ENCODE measurements around the gene NBDY. TPM values are rescaled to one million over a fixed set of nuclear protein-coding genes. Genes with fewer than 3 reads are reported as not detected.

Gene NBDY
- total RNA-seq, 2 donors from 2014 or later: 64.2 to 83.5 TPM

DNA sequence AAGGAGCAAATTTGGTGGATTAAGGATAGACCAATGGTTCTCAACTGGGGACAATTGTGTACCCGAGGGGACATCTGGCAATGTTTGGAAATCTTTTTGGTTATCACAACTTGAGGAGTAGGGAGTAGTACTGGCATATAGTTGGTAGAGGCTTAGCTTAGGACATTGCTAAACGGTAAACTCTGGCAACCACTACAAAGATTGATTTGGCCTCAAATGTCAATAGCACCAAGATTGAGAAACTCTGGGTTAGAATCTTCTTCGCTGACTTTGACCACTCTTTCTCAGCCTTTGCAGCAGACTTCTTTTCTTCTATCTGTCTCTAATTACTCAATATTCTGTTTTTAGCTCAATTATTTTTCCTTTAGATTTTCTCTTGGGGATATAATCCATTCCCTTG is 1.5 kb upstream of the NBDY start:
- no peak overlapping the region for H3K4me3 Mint-ChIP-seq
- TF ChIP-seq, protein P1, sequence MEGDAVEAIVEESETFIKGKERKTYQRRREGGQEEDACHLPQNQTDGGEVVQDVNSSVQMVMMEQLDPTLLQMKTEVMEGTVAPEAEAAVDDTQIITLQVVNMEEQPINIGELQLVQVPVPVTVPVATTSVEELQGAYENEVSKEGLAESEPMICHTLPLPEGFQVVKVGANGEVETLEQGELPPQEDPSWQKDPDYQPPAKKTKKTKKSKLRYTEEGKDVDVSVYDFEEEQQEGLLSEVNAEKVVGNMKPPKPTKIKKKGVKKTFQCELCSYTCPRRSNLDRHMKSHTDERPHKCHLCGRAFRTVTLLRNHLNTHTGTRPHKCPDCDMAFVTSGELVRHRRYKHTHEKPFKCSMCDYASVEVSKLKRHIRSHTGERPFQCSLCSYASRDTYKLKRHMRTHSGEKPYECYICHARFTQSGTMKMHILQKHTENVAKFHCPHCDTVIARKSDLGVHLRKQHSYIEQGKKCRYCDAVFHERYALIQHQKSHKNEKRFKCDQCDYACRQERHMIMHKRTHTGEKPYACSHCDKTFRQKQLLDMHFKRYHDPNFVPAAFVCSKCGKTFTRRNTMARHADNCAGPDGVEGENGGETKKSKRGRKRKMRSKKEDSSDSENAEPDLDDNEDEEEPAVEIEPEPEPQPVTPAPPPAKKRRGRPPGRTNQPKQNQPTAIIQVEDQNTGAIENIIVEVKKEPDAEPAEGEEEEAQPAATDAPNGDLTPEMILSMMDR (conservative IDR thresholded peaks at IDR 0.05): no peak

DNA sequence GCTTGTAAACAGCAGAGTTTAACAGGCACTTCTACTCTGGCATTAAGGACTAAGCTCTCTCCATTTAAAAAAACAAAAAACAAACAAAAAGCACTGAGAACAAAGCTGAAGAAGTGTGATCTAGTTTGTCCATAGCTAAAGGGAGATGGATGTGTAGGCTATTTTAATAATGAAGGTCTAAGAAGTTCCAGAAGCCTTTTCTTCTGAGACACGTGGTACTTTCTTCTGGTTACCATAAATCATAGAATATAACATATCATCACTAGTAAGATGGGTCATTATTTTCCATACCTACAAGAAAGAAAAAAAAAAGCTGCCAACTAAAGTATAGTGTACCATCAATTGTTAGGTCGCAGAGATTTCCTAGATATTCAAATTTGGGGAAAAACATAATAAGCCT is 722 bp upstream of the NBDY start:
- TF ChIP-seq, protein P1 (conservative IDR thresholded peaks at IDR 0.05): no peak
- H3K4me1 Mint-ChIP-seq: no peaks in the 10 kb centered on the region
- no peak for DNase-seq
- Histone ChIP-seq H3K9ac (ENCODE audit: extremely low read depth, low read length, poor library complexity, severe bottlenecking) (no peak overlapping the region), H3K27ac (ENCODE audit: low read depth, low read length) (no peak overlapping the region), H3K4me3 (ENCODE audit: low read length) (peak overlapping the region; percentile 89), H3K36me3 (ENCODE audit: control insufficient read depth, insufficient read depth, low read length) (no peaks in the 10 kb centered on the region), H3K9me3 (ENCODE audit: control insufficient read depth, low read length) (no peaks in the 10 kb centered on the region), H3K4me1 (ENCODE audit: control insufficient read depth, insufficient read depth, low read length) (no peaks in the 10 kb centered on the region), H3K27me3 (ENCODE audit: control insufficient read depth, insufficient read depth, low read length, poor library complexity, severe bottlenecking) (no peaks in the 10 kb centered on the region)
- peaks cover 2% of the 10 kb centered on the region for H3K36me3 Mint-ChIP-seq (ENCODE audit: low read depth)
- H3K9me3 Mint-ChIP-seq: peaks cover 34% of the 10 kb centered on the region
- no CpG with 5 or more reads among the region's 2 CpGs for WGBS, 2 experiments (ENCODE audit: insufficient coverage in 1 of 2, insufficient read length in 1 of 2)
- H3K4me3 Mint-ChIP-seq: peak overlapping the region; percentile 85
- H3K27ac Mint-ChIP-seq: no peak overlapping the region
- no peaks in the 10 kb centered on the region for H3K27me3 Mint-ChIP-seq (ENCODE audit: insufficient read depth)

More for the DNA sequence above, 1.5 kb upstream of the NBDY start:
- H3K4me3 ChIP-seq (ENCODE audit: low read length): no peak overlapping the region
- Mint-ChIP-seq H3K4me1 (no peaks in the 10 kb centered on the region), H3K9me3 (peaks cover 40% of the 10 kb centered on the region), H3K36me3 (ENCODE audit: low read depth) (peaks cover 2% of the 10 kb centered on the region), H3K27ac (no peak overlapping the region), H3K27me3 (ENCODE audit: insufficient read depth) (no peaks in the 10 kb centered on the region)
- no peak overlapping the region for H3K9ac ChIP-seq (ENCODE audit: extremely low read depth, low read length, poor library complexity, severe bottlenecking)
- H3K27me3 ChIP-seq (ENCODE audit: control insufficient read depth, insufficient read depth, low read length, poor library complexity, severe bottlenecking): no peaks in the 10 kb centered on the region
- H3K9me3 ChIP-seq (ENCODE audit: control insufficient read depth, low read length): no peaks in the 10 kb centered on the region
- 90 to 93% methylated on average over 2 to 3 of the region's 3 CpGs for WGBS, 2 experiments (ENCODE audit: insufficient coverage in 1 of 2, insufficient read length in 1 of 2)
- no peak for DNase-seq
- H3K36me3 ChIP-seq (ENCODE audit: control insufficient read depth, insufficient read depth, low read length): no peaks in the 10 kb centered on the region
- H3K27ac ChIP-seq (ENCODE audit: low read depth, low read length): no peak overlapping the region
- H3K4me1 ChIP-seq (ENCODE audit: control insufficient read depth, insufficient read depth, low read length): no peaks in the 10 kb centered on the region

DNA sequence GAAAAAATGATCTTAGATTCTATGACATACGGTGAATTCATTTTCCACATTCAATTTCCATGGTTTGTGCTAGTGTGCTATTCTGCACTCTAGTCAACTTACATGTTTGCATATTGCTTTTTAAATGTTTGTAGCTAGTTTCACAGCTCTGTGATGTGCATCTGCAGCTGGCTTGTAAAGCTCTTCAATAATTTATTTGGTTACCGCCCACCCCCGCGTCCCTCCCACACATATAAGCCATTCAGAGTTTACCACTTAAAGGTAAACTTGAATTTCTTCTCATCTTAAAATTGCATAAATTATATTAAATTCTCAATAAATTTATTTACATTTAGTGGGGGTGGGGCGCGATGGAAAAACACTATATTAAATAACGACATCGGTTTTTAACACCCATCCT is 291 bp upstream of the NBDY start:
- Mint-ChIP-seq H3K27me3 (ENCODE audit: insufficient read depth) (no peaks in the 10 kb centered on the region), H3K27ac (no peak overlapping the region), H3K9me3 (peaks cover 30% of the 10 kb centered on the region), H3K4me3 (peak overlapping the region; percentile 85), H3K4me1 (no peaks in the 10 kb centered on the region), H3K36me3 (ENCODE audit: low read depth) (peaks cover 5% of the 10 kb centered on the region)
- DNase-seq: no peak
- H3K9ac ChIP-seq (ENCODE audit: extremely low read depth, low read length, poor library complexity, severe bottlenecking): no peak overlapping the region
- H3K4me3 ChIP-seq (ENCODE audit: low read length): peak overlapping the region; percentile 89
- no peaks in the 10 kb centered on the region for H3K9me3 ChIP-seq (ENCODE audit: control insufficient read depth, low read length)
- no peaks in the 10 kb centered on the region for H3K4me1 ChIP-seq (ENCODE audit: control insufficient read depth, insufficient read depth, low read length)
- peaks cover 2% of the 10 kb centered on the region for H3K36me3 ChIP-seq (ENCODE audit: control insufficient read depth, insufficient read depth, low read length)
- TF ChIP-seq, protein P1 (conservative IDR thresholded peaks at IDR 0.05): no peak
- no peak overlapping the region for H3K27ac ChIP-seq (ENCODE audit: low read depth, low read length)
- no peaks in the 10 kb centered on the region for H3K27me3 ChIP-seq (ENCODE audit: control insufficient read depth, insufficient read depth, low read length, poor library complexity, severe bottlenecking)
- WGBS, 2 experiments (ENCODE audit: insufficient coverage in 1 of 2, insufficient read length in 1 of 2): 8% methylated on average over 4 of the region's 8 CpGs; no CpG with 5 or more reads in 1 of the 2 experiments
